Upper lobe of right lung (tissue), 1 donor: ENCODE data around the gene ETFB. TPM values are rescaled to one million over a fixed set of nuclear protein-coding genes. Genes with fewer than 3 reads are reported as not detected.
A peak's percentile ranks its signal among the peaks of the same experiment; 100 is the strongest.

ENCODE experiments used
- ATAC-seq: fragments of 200-7000 bp; cut with Tn5 transposase; one replicate; pipeline ENCODE4 v1.9.1; 2020; ENCODE audit warnings: mild to moderate bottlenecking, moderate library complexity
- DNase-seq: peaks from one replicate; pipeline ENCODE4 v3.0.0-alpha.2; 2020
- H3K27ac ChIP-seq: fragments of 200-600 bp; one replicate; pipeline ENCODE4 v1.8.0; 2022
- H3K27me3 ChIP-seq: fragments of 200-600 bp; one replicate; pipeline ENCODE4 v1.8.0; 2022; ENCODE audit warnings: mild to moderate bottlenecking
- H3K36me3 ChIP-seq: fragments of 200-600 bp; one replicate; pipeline ENCODE4 v1.8.0; 2022
- H3K4me1 ChIP-seq: fragments of 200-600 bp; one replicate; pipeline ENCODE4 v1.8.0; 2022
- H3K4me3 ChIP-seq: fragments of 200-600 bp; one replicate; pipeline ENCODE4 v1.8.0; 2022; ENCODE audit warnings: mild to moderate bottlenecking
- H3K9me3 ChIP-seq: fragments of 200-600 bp; one replicate; pipeline ENCODE4 v1.8.0; 2022
- intact Hi-C: fragments of 100-400 bp; cut with DNase I; formaldehyde crosslinking; loops from one replicate; pipeline ENCODE4 v1.11.0; 2022
- total RNA-seq: library from RNA; stranded (reverse); fragmentation: NEBNext Ultra II Directional; extraction: Animal tissue kit (Norgen Biotek cat#: 25700); gene quantifications from one replicate; pipeline ENCODE4 v1.2.1, GENCODE V29; 2021
- TF ChIP-seq, protein P1 (sequence below): fragments of 200-600 bp; IDR thresholded peaks from one replicate; pipeline ENCODE4 v1.8.0; 2022; ENCODE audit warnings: antibody characterized with exemption
- donor health status: DM: no; HTN: yes; CAD: no; lungs with severe emphysema.

ETFB gene
- total RNA-seq, 1 donor from 2014 or later: 54.5 TPM

DNA sequence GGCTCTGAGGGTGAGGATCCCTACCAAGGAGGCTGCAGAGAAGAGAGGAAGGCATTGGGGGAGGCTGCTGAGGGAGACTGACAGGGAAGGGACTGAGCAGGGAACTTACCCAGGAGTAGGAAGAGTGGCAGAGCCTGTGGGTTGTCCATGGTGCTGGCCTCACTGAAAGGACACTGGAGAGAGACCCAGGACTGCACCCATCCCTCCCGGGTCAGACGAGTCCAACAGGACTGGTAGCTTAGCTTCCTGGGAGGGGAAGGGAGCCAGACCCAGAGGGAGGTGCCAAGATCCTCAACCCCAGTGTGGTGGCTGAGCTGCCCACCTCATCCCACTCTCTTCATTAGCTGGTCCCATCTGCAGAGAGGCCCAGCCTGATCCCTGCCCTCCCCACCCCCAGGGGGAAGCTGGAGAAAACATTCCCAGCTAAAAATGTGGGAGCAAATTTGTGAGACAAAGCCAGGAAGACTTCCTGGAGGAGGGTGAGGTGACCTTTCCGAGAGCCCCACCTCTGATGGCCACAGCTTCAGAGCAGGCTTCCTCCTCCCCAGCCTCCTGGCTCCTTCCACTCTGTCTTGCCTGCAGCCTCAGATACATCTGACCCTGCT, 24.1 kb downstream of the ETFB start, which contains the start of gene VSIG10L:
TSS of gene VSIG10L (minus strand) at position 164 of the 605 bp plus-strand sequence. CDS start at position 149, 15 bp downstream.
- Histone ChIP-seq H3K36me3 (peaks cover 5% of the 10 kb centered on the region), H3K27ac (no peak within 1 kb of the TSS), H3K4me3 (no peak within 1 kb of the TSS), H3K9me3 (no peaks in the 10 kb centered on the region), H3K4me1 (peaks cover 11% of the 10 kb centered on the region), H3K27me3 (no peaks in the 10 kb centered on the region)
- DNase-seq (no peak), ATAC-seq (no peak)
- TF ChIP-seq, protein P1, sequence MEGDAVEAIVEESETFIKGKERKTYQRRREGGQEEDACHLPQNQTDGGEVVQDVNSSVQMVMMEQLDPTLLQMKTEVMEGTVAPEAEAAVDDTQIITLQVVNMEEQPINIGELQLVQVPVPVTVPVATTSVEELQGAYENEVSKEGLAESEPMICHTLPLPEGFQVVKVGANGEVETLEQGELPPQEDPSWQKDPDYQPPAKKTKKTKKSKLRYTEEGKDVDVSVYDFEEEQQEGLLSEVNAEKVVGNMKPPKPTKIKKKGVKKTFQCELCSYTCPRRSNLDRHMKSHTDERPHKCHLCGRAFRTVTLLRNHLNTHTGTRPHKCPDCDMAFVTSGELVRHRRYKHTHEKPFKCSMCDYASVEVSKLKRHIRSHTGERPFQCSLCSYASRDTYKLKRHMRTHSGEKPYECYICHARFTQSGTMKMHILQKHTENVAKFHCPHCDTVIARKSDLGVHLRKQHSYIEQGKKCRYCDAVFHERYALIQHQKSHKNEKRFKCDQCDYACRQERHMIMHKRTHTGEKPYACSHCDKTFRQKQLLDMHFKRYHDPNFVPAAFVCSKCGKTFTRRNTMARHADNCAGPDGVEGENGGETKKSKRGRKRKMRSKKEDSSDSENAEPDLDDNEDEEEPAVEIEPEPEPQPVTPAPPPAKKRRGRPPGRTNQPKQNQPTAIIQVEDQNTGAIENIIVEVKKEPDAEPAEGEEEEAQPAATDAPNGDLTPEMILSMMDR: no peak
- intact Hi-C loops: no loop called here

DNA sequence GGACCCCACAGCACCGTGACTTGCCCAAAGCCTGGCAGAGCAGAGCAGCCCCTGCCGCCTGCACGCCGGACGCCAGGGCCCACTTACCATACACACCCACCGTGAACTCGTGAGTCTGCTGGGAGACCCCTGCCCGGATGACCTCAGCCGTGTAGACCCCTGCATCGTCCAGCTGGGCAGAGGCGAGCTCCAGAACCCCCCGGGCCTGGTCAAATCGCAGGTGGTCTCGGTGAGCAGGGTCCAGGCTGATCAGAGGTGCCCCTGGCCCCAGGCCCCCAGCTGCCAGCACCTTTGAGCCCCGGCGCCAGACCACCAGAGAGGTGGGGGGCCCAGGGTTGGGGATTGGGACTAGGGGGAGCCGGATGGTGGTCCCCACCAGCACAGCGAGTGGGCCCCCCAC, 25.1 kb downstream of the ETFB start:
- DNase-seq (no peak), ATAC-seq (no peak)
- Histone ChIP-seq H3K4me1 (peaks cover 11% of the 10 kb centered on the region), H3K27me3 (no peaks in the 10 kb centered on the region), H3K27ac (no peak overlapping the region), H3K36me3 (peaks cover 5% of the 10 kb centered on the region), H3K4me3 (no peak overlapping the region), H3K9me3 (no peaks in the 10 kb centered on the region)
- TF ChIP-seq, protein P1: no peak
- intact Hi-C loops: no loop called here

DNA sequence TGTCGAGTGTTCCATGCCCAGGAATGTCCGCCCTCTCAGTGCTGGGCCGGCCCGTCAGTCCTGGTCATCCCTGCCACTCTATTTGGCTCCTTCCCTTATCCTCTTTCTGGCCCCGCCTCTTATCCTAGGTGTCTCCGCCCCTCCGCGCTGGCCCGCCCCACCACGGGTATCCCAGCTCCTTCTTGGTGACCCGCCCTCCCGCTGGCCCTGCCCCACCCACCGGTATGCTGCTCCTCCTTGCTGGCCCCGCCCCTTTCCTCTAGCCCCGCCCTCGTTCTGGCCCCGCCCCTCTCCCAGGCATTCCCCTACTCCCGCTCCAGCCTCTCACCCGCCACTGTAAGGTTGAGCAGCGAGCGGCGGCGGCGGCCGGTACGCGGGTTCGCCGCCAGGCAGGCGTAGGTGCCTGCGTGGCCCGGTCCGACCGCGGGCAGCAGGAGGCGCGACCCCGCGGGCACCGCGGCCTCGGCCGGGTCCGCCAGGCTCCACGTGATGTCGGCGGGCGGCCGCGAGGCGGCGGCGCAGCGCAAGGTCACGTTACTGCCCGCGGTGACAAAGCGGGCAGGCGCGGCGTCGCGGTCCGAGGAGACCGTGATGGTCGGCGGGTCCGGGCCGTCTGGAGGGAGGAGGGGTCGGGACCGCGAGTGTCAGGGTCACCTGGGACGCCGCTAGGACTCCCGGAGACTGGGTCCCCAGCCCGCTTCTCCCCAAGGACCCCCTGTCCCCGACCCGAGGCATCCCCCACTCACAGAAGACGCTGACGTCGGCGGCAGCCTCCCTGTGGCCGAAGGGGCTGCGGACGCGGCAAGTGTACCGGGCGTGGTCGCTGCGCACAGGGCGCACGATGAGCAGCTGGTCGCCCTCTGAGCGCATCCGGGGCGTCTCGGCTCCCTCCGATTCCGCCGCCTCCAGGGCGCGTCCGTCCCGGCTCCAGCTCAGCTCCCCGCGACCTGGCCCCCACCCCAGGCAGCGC, 26.2 kb downstream of the ETFB start:
- H3K4me1 ChIP-seq: peaks cover 11% of the 10 kb centered on the region
- H3K27me3 ChIP-seq: no peaks in the 10 kb centered on the region
- ATAC-seq: peak; percentile 97
- TF ChIP-seq, protein P1: peak; percentile 18
- H3K27ac ChIP-seq: no peak overlapping the region
- peak overlapping the region; percentile 71 for H3K4me3 ChIP-seq
- H3K36me3 ChIP-seq: peaks cover 2% of the 10 kb centered on the region
- H3K9me3 ChIP-seq: no peaks in the 10 kb centered on the region
- DNase-seq: peak; percentile 100
- intact Hi-C loops: no loop called here

DNA sequence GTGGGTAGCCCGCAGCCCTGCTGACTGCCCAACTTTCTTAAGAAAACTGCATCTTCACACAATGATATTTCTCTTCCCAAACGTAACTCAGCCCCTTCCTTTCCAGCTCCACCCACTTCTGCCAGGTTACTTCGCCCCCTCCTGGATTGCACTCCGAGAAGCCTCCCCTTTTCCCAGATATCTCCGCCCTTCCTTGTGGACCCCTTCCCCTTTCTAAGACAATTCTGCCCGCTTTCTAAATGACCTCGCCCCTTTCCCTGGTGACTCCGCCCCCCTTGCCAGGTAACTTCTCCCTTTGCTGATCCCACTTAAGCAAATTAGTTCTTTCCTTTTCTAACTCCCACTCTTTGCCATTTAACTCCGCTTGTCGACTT, 26.9 kb downstream of the ETFB start:
- Histone ChIP-seq H3K9me3 (no peaks in the 10 kb centered on the region), H3K36me3 (no peaks in the 10 kb centered on the region), H3K4me1 (peaks cover 11% of the 10 kb centered on the region), H3K27ac (peak overlapping the region; percentile 45), H3K4me3 (peak overlapping the region; percentile 71), H3K27me3 (no peaks in the 10 kb centered on the region)
- DNase-seq (no peak), ATAC-seq (no peak)
- TF ChIP-seq, protein P1: no peak
- intact Hi-C loops: no loop called here

DNA sequence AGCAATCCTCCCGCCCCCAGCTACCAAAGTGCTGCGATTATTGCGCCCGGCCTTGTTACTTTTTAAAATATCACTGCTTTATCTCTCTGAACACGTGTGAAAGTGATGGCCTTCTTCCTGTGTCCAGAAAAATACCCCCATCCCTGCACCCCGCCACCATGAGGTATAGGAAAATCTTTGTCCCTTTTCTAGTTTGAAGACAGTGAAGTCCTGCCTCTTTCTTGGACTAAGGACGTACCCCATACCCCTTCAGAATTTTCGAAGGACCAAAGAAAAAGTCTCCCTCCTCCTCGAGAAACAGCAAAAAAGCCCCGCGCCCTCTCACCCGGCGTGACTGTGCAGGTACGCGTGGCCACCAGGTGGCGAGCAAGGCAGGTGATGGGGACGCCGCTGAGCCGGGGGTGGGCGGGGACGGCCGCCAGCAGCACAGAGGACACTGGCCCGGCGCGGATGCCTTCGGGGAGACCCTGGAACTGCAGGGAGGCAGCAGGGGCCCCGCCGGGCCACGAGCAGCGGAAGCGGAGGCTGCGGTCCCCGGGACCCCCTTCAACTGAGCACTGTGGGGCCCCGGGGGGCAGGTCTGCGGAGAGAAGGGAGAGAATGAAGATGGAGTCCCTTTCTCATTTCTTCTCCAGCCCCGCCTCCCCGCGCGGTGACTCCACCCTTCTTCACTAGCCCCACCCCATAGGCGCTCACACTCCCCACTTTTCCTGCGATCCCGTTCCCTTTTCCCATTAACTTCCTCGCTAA, 27.4 kb downstream of the ETFB start:
- H3K4me3 ChIP-seq: peak overlapping the region; percentile 71
- peaks cover 11% of the 10 kb centered on the region for H3K4me1 ChIP-seq
- TF ChIP-seq, protein P1: peak; percentile 85
- no peaks in the 10 kb centered on the region for H3K9me3 ChIP-seq
- H3K27ac ChIP-seq: peak overlapping the region; percentile 45
- DNase-seq (peak; percentile 93), ATAC-seq (peak; percentile 78)
- no peaks in the 10 kb centered on the region for H3K36me3 ChIP-seq
- no peaks in the 10 kb centered on the region for H3K27me3 ChIP-seq
- intact Hi-C loops: no loop called here
